ENCODE data around the gene USP24.
"Not testable (repeated sequence)": the region's sequence is repeated elsewhere in the genome, so short reads cannot be mapped to it uniquely, and the experiment has no call there.

USP24 gene

GRCh38 chr1:55124470-55124869 lies 90.7 kb downstream of the USP24 start:
- no peak for DNase-seq (ENCODE audit: low read depth)

DNA sequence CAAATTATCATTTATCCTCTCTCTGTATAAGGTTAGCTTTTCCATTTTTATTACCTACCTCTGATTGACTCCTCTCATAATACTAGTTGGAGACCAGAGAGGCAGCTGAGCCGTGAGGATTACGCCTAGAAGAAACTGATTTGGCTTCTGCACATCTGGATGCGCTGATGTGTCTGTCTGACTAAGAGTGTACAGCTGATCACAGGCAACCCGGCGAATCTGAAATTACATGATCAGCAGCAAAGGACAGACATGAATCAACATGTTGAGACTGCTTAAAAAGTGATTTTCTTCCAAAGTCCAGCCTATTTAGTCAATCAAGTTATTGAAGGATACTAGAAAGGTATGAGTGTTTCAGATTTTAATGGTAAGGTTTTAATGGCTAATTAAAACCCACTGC lies 94.6 kb downstream of the USP24 start:
- DNase-seq (ENCODE audit: low read depth), result no peak

GRCh38 chr1:55118651-55119329 lies 96.4 kb downstream of the USP24 start:
- DNase-seq (ENCODE audit: low read depth), result no peak

- no peak for DNase-seq (ENCODE audit: low read depth)
These were observed 97.2 kb downstream of the USP24 start for GRCh38 chr1:55117941-55118340.

GRCh38 chr1:55109005-55109404 lies 106.2 kb downstream of the USP24 start:
- not testable (repeated sequence) for DNase-seq (ENCODE audit: low read depth)

- DNase-seq (ENCODE audit: low read depth), result no peak
These were observed 108.1 kb downstream of the USP24 start for GRCh38 chr1:55107101-55107500.

DNA sequence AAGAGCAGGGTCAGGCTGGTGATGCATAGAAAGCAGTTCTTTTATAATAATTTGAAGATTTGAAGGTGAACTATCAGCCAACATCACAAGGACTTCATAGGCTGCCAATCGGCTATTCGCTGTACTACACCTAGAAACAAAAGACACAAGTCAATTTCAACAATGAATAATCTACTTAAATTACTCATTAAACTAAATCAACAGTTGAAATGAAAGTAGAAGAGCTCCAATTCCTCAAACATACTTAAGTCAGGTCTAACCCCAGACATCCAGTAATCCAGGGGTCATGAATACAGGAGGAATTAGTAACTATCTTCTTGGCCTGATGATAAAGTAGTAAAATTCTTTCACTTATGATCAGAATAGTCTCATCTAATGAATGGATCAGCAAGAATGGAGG lies 111.3 kb downstream of the USP24 start:
- DNase-seq (ENCODE audit: low read depth), result no peak

DNA sequence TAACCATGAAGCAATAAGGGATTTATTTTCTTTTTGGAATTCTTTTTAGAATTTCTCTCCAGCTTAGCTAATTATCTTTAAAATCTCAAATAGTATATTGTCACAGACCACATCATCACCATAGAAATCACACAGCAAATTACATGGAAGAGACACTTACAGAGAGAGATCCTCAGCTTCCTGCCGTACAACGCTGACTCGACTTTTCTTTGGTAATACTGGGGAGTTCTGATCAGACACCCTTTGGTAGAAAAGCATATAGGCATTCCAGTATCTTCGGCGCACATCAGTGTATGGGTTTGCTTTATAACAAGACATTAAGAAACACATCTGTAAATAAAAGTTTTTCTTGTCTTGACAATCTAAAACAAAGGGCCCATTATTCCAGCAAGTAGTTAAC lies 120.1 kb downstream of the USP24 start:
- DNase-seq (ENCODE audit: low read depth), result no peak

DNA sequence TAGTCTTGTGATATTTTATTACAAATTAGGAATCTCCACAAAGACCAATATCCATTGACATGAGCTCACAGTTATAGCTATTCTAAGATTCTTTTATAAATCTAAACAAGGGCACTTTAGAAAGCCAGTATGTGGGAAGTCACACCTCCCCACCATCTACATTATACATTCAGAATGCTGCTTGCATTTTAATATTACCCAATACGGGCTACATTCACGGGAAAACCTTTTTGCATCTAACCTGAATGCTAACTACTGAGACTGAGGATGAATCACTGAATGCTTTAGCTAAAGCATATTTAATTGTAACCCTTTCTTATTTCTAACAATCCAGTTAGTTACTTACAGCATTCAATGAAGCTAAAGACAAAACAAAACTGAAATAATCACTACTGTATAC lies 122.7 kb downstream of the USP24 start:
- no peak for DNase-seq (ENCODE audit: low read depth)

GRCh38 chr1:55089683-55090082 lies 125.5 kb downstream of the USP24 start:
- DNase-seq (ENCODE audit: low read depth), result no peak

GRCh38 chr1:55088413-55088812 lies 126.8 kb downstream of the USP24 start:
- DNase-seq (ENCODE audit: low read depth), result no peak

- no peak for DNase-seq (ENCODE audit: low read depth)
These were observed 127.7 kb downstream of the USP24 start for GRCh38 chr1:55087439-55087838.

DNA sequence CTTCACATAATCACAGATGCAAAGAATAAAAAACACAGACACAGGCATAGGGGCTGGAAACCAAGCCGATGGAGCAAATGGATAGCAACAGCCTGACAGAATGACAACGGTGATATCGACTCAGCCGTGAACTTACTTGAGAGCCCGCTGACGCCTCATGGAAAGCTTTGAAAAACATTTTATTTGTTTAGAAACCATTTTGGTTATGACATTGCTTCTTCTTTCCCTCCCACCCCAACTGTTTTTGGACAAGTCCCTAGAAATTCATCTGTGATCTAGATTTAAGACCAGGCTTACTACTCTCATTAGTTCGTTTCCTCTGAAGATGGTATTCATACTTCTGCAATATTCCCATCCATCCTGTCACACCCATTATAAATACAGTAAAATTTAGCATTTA lies 130.9 kb downstream of the USP24 start:
- no peak for DNase-seq (ENCODE audit: low read depth)

- no peak for DNase-seq (ENCODE audit: low read depth)
These were observed 133.3 kb downstream of the USP24 start for GRCh38 chr1:55081905-55082296.

GRCh38 chr1:55081188-55081904 lies 133.8 kb downstream of the USP24 start:
- DNase-seq (ENCODE audit: low read depth), result no peak

DNA sequence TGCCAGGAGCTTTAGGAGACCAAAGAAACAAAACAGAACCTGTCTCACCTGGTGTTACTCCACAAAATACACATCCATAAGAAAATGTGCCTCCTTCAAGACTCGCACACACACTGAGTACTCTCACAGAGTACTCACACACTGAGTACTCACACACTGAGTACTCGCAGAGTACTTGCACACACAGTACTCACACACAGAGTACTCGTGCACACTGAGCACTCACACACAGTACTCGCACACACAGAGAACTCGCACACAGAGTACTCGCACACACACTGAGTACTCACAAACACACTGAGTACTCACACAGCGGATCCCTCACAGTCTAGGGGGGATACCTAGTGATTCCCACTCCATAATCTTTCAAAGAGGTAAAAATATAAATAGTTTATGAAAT lies 135.5 kb downstream of the USP24 start:
- no peak for DNase-seq (ENCODE audit: low read depth)

DNA sequence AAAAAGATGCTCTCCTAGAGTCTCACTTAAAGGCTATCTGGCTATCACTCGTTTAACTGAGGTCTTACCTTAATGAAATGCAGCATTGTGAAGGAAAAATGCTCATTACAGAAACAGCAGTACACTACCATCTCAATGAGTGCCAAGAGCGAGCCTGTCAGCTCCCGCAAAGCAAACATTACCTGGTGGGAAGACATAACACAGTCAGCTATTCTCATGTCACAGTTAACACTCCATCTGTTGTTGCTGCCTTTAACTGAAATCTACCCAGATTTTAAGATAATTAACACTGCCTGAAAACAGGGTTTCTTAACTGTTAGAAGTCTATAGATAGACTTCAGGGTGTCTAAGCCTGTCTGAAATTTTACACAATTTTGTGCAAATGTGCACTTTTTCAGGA lies 136.7 kb downstream of the USP24 start:
- DNase-seq (ENCODE audit: low read depth), result no peak

GRCh38 chr1:55076356-55076755 lies 138.8 kb downstream of the USP24 start:
- DNase-seq (ENCODE audit: low read depth), result no peak

GRCh38 chr1:55074455-55074854 lies 140.7 kb downstream of the USP24 start:
- no peak for DNase-seq (ENCODE audit: low read depth)

GRCh38 chr1:55073187-55073916 lies 141.8 kb downstream of the USP24 start:
- no peak for DNase-seq (ENCODE audit: low read depth)

DNA sequence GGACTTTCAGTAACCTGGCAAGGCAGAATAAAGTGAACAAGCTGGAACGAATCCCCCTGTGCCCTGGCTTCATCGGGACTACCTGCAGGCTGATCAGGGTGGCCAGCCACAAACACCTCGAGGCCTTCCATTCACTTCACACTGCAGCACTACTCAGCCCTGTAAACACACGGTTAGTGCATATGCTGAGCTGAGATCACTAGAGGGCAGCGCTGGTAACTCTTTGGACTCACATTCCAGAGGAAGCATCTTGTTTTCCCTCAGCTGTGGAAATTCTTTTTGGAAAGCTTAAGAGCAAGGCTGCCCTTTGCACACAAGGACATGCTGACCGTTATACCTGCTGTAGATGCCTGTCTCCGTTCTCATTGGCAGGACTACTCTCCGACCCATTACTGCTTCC lies 143.7 kb downstream of the USP24 start:
- DNase-seq (ENCODE audit: low read depth), result no peak

GRCh38 chr1:55070293-55071164 lies 144.6 kb downstream of the USP24 start:
- DNase-seq (ENCODE audit: low read depth), result no peak

All from activated T-cell treated with anti-CD3 and anti-CD28 coated beads for 24 hours (primary cell).